H1 (cell line): ENCODE data around the gene AP1M2. TPM values are rescaled to one million over a fixed set of nuclear protein-coding genes. Genes with fewer than 3 reads are reported as not detected.

Source experiments
- ASH2L ChIP-seq: fragments of 200-600, 300-600 bp; sonication (generic); IDR thresholded peaks from one replicate; pipeline ENCODE4 v1.7.1; 2017; ENCODE audit warnings: low read length
- BACH1 ChIP-seq: IDR thresholded peaks from 2 replicates; pipeline ENCODE4 v1.6.1; 2012; ENCODE audit warnings: low read length, improper control_type of control experiment
- CREB1 ChIP-seq: IDR thresholded peaks from 2 replicates; pipeline ENCODE4 v1.6.1; 2012; ENCODE audit warnings: inconsistent platforms
- CTCF ChIP-seq, 3 experiments: IDR thresholded peaks; 1 replicate in 2 of 3; 2 replicates in 1 of 3; pipeline versions ENCODE4 v1.5.1 to v1.6.1; 2011; ENCODE audit warnings: low read length in 3 of 3, mild to moderate bottlenecking in 3 of 3, inconsistent platforms in 2 of 3, low read depth in 1 of 3, moderate library complexity in 1 of 3; ENCODE audit not compliant: insufficient read depth in 1 of 3; ENCODE audit errors: control extremely low read depth in 1 of 3
- E2F6 ChIP-seq: IDR thresholded peaks from 2 replicates; pipeline ENCODE4 v1.6.1; 2012; ENCODE audit warnings: inconsistent platforms
- EP300 ChIP-seq, 2 experiments: IDR thresholded peaks; 1 replicate in 1 of 2; 2 replicates in 1 of 2; pipeline ENCODE4 v1.6.1; 2011 to 2012; ENCODE audit warnings: low read depth in 2 of 2, low read length in 2 of 2, mild to moderate bottlenecking in 2 of 2, borderline replicate concordance in 1 of 2, inconsistent platforms in 1 of 2, moderate library complexity in 1 of 2
- GABPA ChIP-seq: IDR thresholded peaks from 2 replicates; pipeline ENCODE4 v1.6.1; 2011; ENCODE audit warnings: mild to moderate bottlenecking, low read length, moderate library complexity, borderline replicate concordance; ENCODE audit not compliant: insufficient read depth
- HDAC2 ChIP-seq, 2 experiments: fragments of 300-600 bp in 1 of 2; sonication (generic) in 1 of 2; IDR thresholded peaks; 2 replicates each; pipeline ENCODE4 v1.6.1; 2011 to 2012; ENCODE audit warnings: low read depth in 2 of 2, low read length in 2 of 2, mild to moderate bottlenecking in 2 of 2, moderate library complexity in 2 of 2, borderline replicate concordance in 1 of 2, inconsistent platforms in 1 of 2
- JUN ChIP-seq: IDR thresholded peaks from 2 replicates; pipeline ENCODE4 v1.6.1; 2011; ENCODE audit warnings: low read depth, mild to moderate bottlenecking, improper control_type of control experiment, low read length
- JUND ChIP-seq: IDR thresholded peaks from 2 replicates; pipeline ENCODE4 v1.6.1; 2011; ENCODE audit warnings: mild to moderate bottlenecking, improper control_type of control experiment, low read length
- POLR2A ChIP-seq, 2 experiments: IDR thresholded peaks; 1 replicate in 1 of 2; 2 replicates in 1 of 2; pipeline ENCODE4 v1.6.1; 2011; ENCODE audit warnings: low read depth in 2 of 2, low read length in 2 of 2, mild to moderate bottlenecking in 2 of 2; ENCODE audit errors: control extremely low read depth in 1 of 2
- POLR2AphosphoS5 ChIP-seq: IDR thresholded peaks from 2 replicates; pipeline ENCODE4 v1.6.1; 2011; ENCODE audit warnings: low read depth, low read length
- RBBP5 ChIP-seq: IDR thresholded peaks from 2 replicates; pipeline ENCODE4 v1.7.1; 2012; ENCODE audit warnings: low read depth, mild to moderate bottlenecking, inconsistent platforms, low read length, moderate library complexity, borderline replicate concordance
- SP1 ChIP-seq: IDR thresholded peaks from 2 replicates; pipeline ENCODE4 v1.6.1; 2011; ENCODE audit warnings: low read depth, low read length
- SP2 ChIP-seq: IDR thresholded peaks from 2 replicates; pipeline ENCODE4 v1.6.1; 2012; ENCODE audit warnings: mild to moderate bottlenecking, low read length, inconsistent platforms
- TAF7 ChIP-seq: optimal IDR thresholded peaks from 2 replicates; pipeline ENCODE3; 2011; ENCODE audit warnings: low read depth, mild to moderate bottlenecking, inconsistent platforms, low read length, moderate library complexity, borderline replicate concordance
- TCF12 ChIP-seq: IDR thresholded peaks from 2 replicates; pipeline ENCODE4 v1.6.1; 2011; ENCODE audit warnings: low read depth, mild to moderate bottlenecking, low read length
- TEAD4 ChIP-seq: IDR thresholded peaks from 2 replicates; pipeline ENCODE4 v1.6.1; 2012; ENCODE audit warnings: low read depth, low read length, inconsistent platforms, mixed read lengths
- USF2 ChIP-seq: IDR thresholded peaks from 2 replicates; pipeline ENCODE4 v1.6.1; 2011; ENCODE audit warnings: low read length, improper control_type of control experiment
- polyA plus RNA-seq, 7 experiments: library from polyadenylated mRNA; depleted of rRNA in 3 of 7; stranded (reverse) in 5 of 7; unstranded in 2 of 7; fragments of >200 nt in 5 of 7; fragments of 200-250 nt in 2 of 7; gene quantifications; 1 replicate in 5 of 7; 2 replicates in 1 of 7; 4 replicates in 1 of 7; pipeline versions ENCODE4 v1.2.1 to v1.2.3, GENCODE V29; 2011 to 2013; ENCODE audit warnings: missing spikeins in 2 of 7, mixed read lengths in 2 of 7
- total RNA-seq: library from RNA; stranded (reverse); fragmentation: NEBNext Ultra II Directional; extraction: Animal tissue kit (Norgen Biotek cat#: 25700); gene quantifications from 2 replicates; pipeline ENCODE4 v1.2.1, GENCODE V29; 2021

The AP1M2 gene
- total and polyA plus RNA-seq, 2 of the 8 experiments (the other 6 are each of a cell fraction or from before 2014, with no cell fraction given), result 140 to 161 TPM

GRCh38 chr19:10565567-10566407 lies 21.3 kb downstream of the AP1M2 start, which contains the start of gene KRI1 (continued):
- TF ChIP-seq JUN, result no peak
- peak; percentile 66; the same call in 1 of the 2 replicates for TF ChIP-seq SP1
- peak; percentile 97 for TF ChIP-seq E2F6
- peak; percentile 62; the same call in 1 of the 2 replicates for TF ChIP-seq BACH1
- TF ChIP-seq SP2, result no peak
- TF ChIP-seq TAF7, result peak; percentile 38
- TF ChIP-seq CTCF (IDR thresholded peaks at IDR 0.05; ENCODE audit: control extremely low read depth in 1 of 3, insufficient read depth in 1 of 3, low read depth in 1 of 3, low read length in 3 of 3), result peak; percentile 33 to 53 (median 52)
- TF ChIP-seq POLR2A (IDR thresholded peaks at IDR 0.05; ENCODE audit: control extremely low read depth in 1 of 2, low read depth in 2 of 2, low read length in 2 of 2), result peak in 1 of 2 experiments; percentile 73; a peak in 2 of 3 replicates
- 0 out of 2 replicates have a peak, but pooled peaks have one; percentile 45 for TF ChIP-seq TCF12
- peak; percentile 48; the same call in 1 of the 2 replicates for TF ChIP-seq CREB1
- no peak; the same call in 1 of the 2 replicates for TF ChIP-seq USF2
- TF ChIP-seq HDAC2 (IDR thresholded peaks at IDR 0.05; ENCODE audit: borderline replicate concordance in 1 of 2, low read depth in 2 of 2, low read length in 2 of 2), result no peak; a peak in 1 of 4 replicates
- peak; percentile 92 for TF ChIP-seq ASH2L
- peak; percentile 69 for TF ChIP-seq POLR2AphosphoS5
- no peak for TF ChIP-seq GABPA
- no peak for TF ChIP-seq TEAD4
- TF ChIP-seq RBBP5, result peak; percentile 66; the same call in 1 of the 2 replicates
- peak in 1 of 2 experiments; percentile 1; a peak in 1 of 3 replicates for TF ChIP-seq EP300 (IDR thresholded peaks at IDR 0.05; ENCODE audit: borderline replicate concordance in 1 of 2, low read depth in 2 of 2, low read length in 2 of 2)
- no peak for TF ChIP-seq JUND
